AG09309 (cell line): ENCODE data around the gene SLC47A2.

ENCODE experiments used
- DNase-seq: peaks from one replicate; pipeline ENCODE4 v3.0.0-alpha.2; 2010; ENCODE audit warnings: low read depth
- H3K4me3 ChIP-seq: 2 replicates; pipeline ENCODE4 v1.5.1; 2011; ENCODE audit warnings: mild to moderate bottlenecking, low read depth, low read length, moderate library complexity; ENCODE audit not compliant: control insufficient read depth
- TF ChIP-seq, protein P1 (sequence below): IDR thresholded peaks from 2 replicates; pipeline ENCODE4 v1.5.1; 2011; ENCODE audit warnings: mild to moderate bottlenecking, low read depth, low read length, inconsistent platforms; ENCODE audit not compliant: insufficient read depth, control insufficient read depth; ENCODE audit errors: missing control alignments

Gene SLC47A2

DNA sequence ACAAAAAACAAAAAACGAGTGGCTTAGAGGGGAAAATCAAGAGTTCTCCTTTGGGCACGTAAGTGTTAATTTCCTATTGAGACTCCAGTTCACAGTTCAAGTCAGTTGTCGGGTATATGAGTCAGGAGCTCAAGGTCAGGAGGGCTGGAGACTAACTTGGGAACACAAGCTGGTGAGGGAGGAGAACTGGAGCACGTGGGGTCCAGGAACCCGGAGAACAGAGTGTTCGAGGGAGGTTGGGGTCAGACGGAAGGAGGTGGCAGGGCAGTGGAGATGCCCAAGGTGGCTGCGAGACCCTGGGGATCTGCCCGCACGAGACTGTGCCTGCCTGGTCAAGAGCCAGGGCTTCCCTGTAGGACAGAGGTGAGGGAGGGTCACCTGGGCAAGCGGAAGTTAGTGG lies 19.7 kb upstream of the SLC47A2 start:
- TF ChIP-seq, protein P1, sequence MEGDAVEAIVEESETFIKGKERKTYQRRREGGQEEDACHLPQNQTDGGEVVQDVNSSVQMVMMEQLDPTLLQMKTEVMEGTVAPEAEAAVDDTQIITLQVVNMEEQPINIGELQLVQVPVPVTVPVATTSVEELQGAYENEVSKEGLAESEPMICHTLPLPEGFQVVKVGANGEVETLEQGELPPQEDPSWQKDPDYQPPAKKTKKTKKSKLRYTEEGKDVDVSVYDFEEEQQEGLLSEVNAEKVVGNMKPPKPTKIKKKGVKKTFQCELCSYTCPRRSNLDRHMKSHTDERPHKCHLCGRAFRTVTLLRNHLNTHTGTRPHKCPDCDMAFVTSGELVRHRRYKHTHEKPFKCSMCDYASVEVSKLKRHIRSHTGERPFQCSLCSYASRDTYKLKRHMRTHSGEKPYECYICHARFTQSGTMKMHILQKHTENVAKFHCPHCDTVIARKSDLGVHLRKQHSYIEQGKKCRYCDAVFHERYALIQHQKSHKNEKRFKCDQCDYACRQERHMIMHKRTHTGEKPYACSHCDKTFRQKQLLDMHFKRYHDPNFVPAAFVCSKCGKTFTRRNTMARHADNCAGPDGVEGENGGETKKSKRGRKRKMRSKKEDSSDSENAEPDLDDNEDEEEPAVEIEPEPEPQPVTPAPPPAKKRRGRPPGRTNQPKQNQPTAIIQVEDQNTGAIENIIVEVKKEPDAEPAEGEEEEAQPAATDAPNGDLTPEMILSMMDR: no peak
- DNase-seq: no peak
- H3K4me3 ChIP-seq: no peak overlapping the region

DNA sequence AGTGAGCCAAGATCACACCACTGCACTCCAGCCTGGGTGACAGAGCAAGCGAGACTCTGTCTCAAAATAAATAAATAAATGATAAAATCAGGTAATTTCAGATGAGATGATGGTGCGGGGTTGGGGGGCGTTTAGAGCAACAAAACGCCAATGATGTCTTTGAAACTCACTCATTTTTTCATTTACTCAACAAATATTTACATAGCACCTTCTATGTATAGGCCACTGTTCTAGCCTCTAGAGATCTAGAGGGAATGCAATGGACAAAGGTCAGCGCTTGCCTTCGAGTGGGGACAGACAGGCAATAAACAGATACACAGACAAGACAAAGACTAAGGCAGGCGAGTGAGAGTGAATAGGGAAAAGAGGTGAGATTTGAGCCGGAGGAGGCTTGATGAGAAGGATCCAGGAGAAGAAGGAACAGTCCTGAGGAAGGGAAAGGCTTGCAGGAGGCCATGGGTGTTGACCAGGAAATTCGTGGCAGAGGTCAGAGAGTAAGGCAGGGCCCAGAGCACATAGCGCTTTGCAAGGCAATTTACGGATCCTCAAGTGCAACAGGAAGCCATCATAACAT lies 17.7 kb upstream of the SLC47A2 start:
- TF ChIP-seq, protein P1: no peak
- H3K4me3 ChIP-seq: no peak overlapping the region
- no peak for DNase-seq

DNA sequence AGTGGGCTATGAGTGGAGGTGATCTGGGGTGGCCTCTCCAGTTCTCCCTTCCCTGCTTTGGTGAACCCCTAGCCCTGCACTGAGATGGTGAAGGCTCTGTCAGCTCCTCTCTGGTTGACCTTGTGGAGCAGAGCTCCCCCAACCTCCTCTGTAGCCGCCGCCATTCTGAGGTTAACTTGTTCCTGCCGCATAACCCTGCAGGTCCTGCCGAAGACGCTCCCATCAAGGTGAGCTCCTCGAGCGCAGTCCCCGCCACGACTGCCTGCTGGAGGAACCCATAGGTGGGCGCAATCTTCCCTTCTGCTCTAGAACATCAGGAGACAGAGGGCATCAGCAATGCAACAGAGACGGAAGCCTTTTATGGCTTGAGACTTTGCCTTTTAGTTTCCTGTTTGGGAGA lies 15.2 kb upstream of the SLC47A2 start:
- H3K4me3 ChIP-seq: no peak overlapping the region
- TF ChIP-seq, protein P1: no peak
- no peak for DNase-seq

DNA sequence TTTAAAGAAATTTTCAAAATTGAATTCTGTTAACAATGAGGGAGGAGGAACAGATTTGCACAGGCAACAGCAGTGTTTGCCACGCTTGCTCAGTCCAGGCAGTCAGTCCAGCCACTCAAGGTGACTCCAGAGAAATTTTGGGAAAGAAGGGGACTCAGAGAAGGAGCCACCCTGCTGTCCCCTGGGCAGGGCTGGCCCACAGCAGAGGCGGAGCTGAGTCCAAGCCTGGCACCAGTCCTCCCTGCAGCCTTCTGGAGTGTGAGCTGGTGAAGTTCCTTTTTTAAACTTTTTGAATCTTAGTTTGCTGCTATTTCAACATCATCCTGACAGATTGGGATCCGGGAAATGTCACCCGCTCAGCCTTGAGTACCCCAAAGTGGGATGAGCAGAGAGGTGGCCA lies 14.5 kb upstream of the SLC47A2 start:
- no peak for DNase-seq
- H3K4me3 ChIP-seq: no peak overlapping the region
- TF ChIP-seq, protein P1: no peak

DNA sequence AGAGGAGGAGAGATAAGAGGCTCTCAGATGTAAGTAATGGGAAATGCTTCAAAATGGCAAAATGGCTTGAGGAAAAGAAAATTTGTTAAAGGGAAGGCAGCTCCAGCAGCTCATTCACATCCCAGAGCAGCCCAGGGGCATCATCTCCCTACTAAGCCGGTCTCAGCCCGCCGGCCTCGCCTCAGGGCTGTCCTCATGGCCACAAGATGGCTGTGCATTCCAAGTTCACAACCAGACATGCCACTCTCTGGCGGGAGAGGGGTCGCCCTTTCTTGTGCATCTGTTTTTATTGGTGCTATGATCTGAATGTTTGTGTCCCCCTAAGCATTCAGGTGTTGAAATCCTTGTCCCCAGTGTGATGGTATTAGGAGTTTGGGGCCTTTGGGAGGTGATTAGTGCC lies 13.5 kb upstream of the SLC47A2 start:
- TF ChIP-seq, protein P1: no peak
- no peak overlapping the region for H3K4me3 ChIP-seq
- DNase-seq: no peak

DNA sequence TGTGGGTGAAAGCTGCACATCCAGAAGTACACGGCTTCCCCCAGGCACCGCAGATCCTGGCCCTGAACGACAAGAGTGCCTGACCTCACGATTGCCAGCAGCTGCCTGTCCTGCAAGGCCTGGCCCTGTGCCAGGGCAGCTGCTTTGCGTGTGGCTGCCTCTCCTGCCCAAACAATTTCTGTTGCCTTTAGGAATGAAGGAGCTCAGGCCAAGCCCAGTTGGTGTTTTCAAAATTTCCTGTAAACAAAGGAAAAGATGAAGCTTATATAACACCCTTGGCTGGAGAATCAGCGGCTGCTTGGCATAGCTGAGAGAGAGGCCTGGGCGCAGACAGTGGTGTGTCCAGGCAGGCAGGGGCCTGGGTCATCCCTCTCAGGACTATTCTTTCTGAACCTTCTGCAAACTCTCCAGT lies 11.7 kb upstream of the SLC47A2 start:
- peak; percentile 68 for DNase-seq
- TF ChIP-seq, protein P1: no peak
- no peak overlapping the region for H3K4me3 ChIP-seq

DNA sequence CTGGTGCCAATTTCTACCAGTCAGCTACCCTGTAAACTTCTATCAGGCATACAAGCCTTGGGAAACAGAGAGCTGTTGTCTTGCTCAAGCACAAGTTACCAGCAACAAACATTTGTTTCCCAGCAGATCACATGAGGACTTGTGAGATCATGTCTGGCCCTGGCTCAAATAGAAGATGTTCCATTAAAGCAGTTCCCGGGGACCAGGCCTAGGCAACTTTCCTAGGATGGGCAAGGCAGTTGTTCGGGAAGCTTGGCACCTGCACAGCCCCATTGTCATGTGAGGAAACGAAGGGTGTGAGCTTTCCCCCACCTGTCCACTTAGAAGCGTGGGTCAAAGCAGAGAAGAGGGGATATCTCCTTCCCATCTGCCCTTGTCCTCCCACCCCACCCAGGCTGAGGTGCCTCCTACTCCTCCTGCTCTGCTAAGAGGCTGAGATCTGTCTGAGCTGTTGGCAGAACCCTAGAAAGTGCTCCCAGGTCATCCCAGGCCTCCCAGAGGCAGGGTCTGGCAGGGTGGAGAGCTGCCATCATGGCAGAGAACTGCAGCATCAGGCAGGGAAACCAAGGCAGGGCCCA lies 11.2 kb upstream of the SLC47A2 start:
- DNase-seq: peak; percentile 77
- no peak overlapping the region for H3K4me3 ChIP-seq
- TF ChIP-seq, protein P1: no peak
